HTERT RPE-1 (cell line): ENCODE results near the gene AP2A2.
"Not testable (repeated sequence)": the region's sequence is repeated elsewhere in the genome, so short reads cannot be mapped to it uniquely, and the experiment has no call there.

ENCODE experiments used
- in situ Hi-C: fragments of 300-500 bp; cut with MboI; formaldehyde crosslinking; loops from 4 replicates; pipeline ENCODE4 v1.14.3; 2020; ENCODE audit warnings: low sequenced_read_pairs

AP2A2 gene

GRCh38 chr11:953512-953911, 27.8 kb downstream of the AP2A2 start:
- in situ Hi-C loops, result no loop called here

- in situ Hi-C loops, result no loop called here
Observed at GRCh38 chr11:954392-955153, 28.9 kb downstream of the AP2A2 start.

- in situ Hi-C loops, result no loop called here
Observed at GRCh38 chr11:955154-956063, 29.7 kb downstream of the AP2A2 start.

- in situ Hi-C loops, result no loop called here
Observed at GRCh38 chr11:957212-957920, 31.7 kb downstream of the AP2A2 start.

GRCh38 chr11:958101-958500, 32.4 kb downstream of the AP2A2 start:
- in situ Hi-C loops, result no loop called here

- in situ Hi-C loops, result no loop called here
Observed at GRCh38 chr11:959027-959426, 33.4 kb downstream of the AP2A2 start.

GRCh38 chr11:959608-960007, 33.9 kb downstream of the AP2A2 start:
- in situ Hi-C loops, result no loop called here

GRCh38 chr11:961310-961920, 35.7 kb downstream of the AP2A2 start:
- in situ Hi-C loops, result not testable (repeated sequence)

- in situ Hi-C loops, result no loop called here
Observed at GRCh38 chr11:961921-962320, 36.3 kb downstream of the AP2A2 start.

- in situ Hi-C loops, result no loop called here
Observed at GRCh38 chr11:962688-963087, 37.0 kb downstream of the AP2A2 start.

GRCh38 chr11:963852-964251, 38.2 kb downstream of the AP2A2 start:
- in situ Hi-C loops, result no loop called here

- in situ Hi-C loops, result no loop called here
Observed at GRCh38 chr11:965206-965775, 39.6 kb downstream of the AP2A2 start.

- in situ Hi-C loops, result no loop called here
Observed at GRCh38 chr11:967995-968751, 42.5 kb downstream of the AP2A2 start.

GRCh38 chr11:968822-969221, 43.2 kb downstream of the AP2A2 start:
- in situ Hi-C loops, result no loop called here

GRCh38 chr11:969651-970205, 44.1 kb downstream of the AP2A2 start:
- in situ Hi-C loops, result no loop called here

- in situ Hi-C loops, result no loop called here
Observed at GRCh38 chr11:970319-970871, 44.7 kb downstream of the AP2A2 start.

- in situ Hi-C loops, result no loop called here
Observed at GRCh38 chr11:971092-971690, 45.5 kb downstream of the AP2A2 start.

GRCh38 chr11:971731-972365, 46.2 kb downstream of the AP2A2 start:
- in situ Hi-C loops, result no loop called here
